Spleen (tissue), 11 donors: Measurements from ENCODE around the gene ABCD3. TPM values are rescaled to one million over a fixed set of nuclear protein-coding genes. Genes with fewer than 3 reads are reported as not detected.
A peak's percentile ranks its signal among the peaks of the same experiment; 100 is the strongest.

Source experiments
- DNase-seq: peaks from one replicate; pipeline ENCODE4 v3.0.0-alpha.2; 2020
- H3K27ac ChIP-seq, 8 donors: fragments of 200-600 bp; sonication (generic) in 7 of 8; 1 replicate in 4 of 8; 2 replicates in 4 of 8; pipeline versions ENCODE4 v1.5.0 to v1.8.0; 2016 to 2021; ENCODE audit warnings: inconsistent platforms in 4 of 8, mild to moderate bottlenecking in 4 of 8, moderate library complexity in 1 of 8
- H3K27me3 ChIP-seq, 7 donors: fragments of 200-600 bp; sonication (generic) in 6 of 7; replicated peaks in 1 of 7; 1 replicate in 4 of 7; 2 replicates in 3 of 7; pipeline versions ENCODE4 v1.5.0 to v1.8.0; 2016 to 2021; ENCODE audit warnings: inconsistent platforms in 3 of 7, mild to moderate bottlenecking in 1 of 7
- H3K36me3 ChIP-seq, 6 donors: fragments of 200-600 bp; sonication (generic) in 5 of 6; 1 replicate in 4 of 6; 2 replicates in 2 of 6; pipeline versions ENCODE4 v1.5.0 to v1.8.0; 2016 to 2021; ENCODE audit warnings: inconsistent platforms in 2 of 6
- H3K4me1 ChIP-seq, 6 donors: fragments of 200-600 bp; sonication (generic) in 5 of 6; 1 replicate in 3 of 6; 2 replicates in 3 of 6; pipeline versions ENCODE4 v1.5.0 to v1.8.0; 2016 to 2021; ENCODE audit warnings: inconsistent platforms in 3 of 6
- H3K4me3 ChIP-seq, 8 donors: fragments of 200-600 bp; sonication (generic) in 7 of 8; 1 replicate in 4 of 8; 2 replicates in 4 of 8; pipeline versions ENCODE4 v1.5.0 to v1.8.0; 2016 to 2021; ENCODE audit warnings: inconsistent platforms in 4 of 8, mild to moderate bottlenecking in 4 of 8, moderate library complexity in 2 of 8
- H3K9me3 ChIP-seq, 8 donors: fragments of 200-600 bp; sonication (generic) in 7 of 8; 1 replicate in 4 of 8; 2 replicates in 4 of 8; pipeline versions ENCODE4 v1.5.0 to v1.8.0; 2016 to 2021; ENCODE audit warnings: inconsistent platforms in 4 of 8
- CTCF ChIP-seq, 11 experiments: fragments of 200-600 bp in 7 of 11; fragments of 450-650 bp in 4 of 11; sonication (generic) in 4 of 11; IDR thresholded peaks in 8 of 11; conservative IDR thresholded peaks in 3 of 11; 1 replicate in 7 of 11; 2 replicates in 4 of 11; pipeline versions ENCODE4 v1.4.0 to v1.8.0; 2016 to 2021; ENCODE audit warnings: antibody characterized with exemption in 11 of 11, inconsistent platforms in 4 of 11, mild to moderate bottlenecking in 1 of 11
- POLR2A ChIP-seq, 3 donors: fragments of 450-650 bp; IDR thresholded peaks; one replicate each; pipeline ENCODE4 v1.5.1; 2017; ENCODE audit warnings: antibody characterized with exemption in 3 of 3, mild to moderate bottlenecking in 1 of 3
- POLR2AphosphoS5 ChIP-seq, 3 donors: sonication (generic); formaldehyde crosslinking; IDR thresholded peaks; one replicate each; pipeline ENCODE4 v1.5.1; 2017; ENCODE audit warnings: antibody characterized with exemption in 3 of 3
- WGBS, 5 donors: extraction: QIAGEN DNeasy Blood & Tissue Kit in 3 of 5; methylation state at CpG; one replicate each; pipeline versions ENCODE4 v1.1.5 to v1.1.7; 2013 to 2018; 5-methylcytosine and 5-hydroxymethylcytosine counted together
- intact Hi-C: fragments of 100-400 bp; cut with DNase I; formaldehyde crosslinking; loops from one replicate; pipeline ENCODE4 v1.15.0; 2023; ENCODE audit warnings: low total_unique reads
- polyA plus RNA-seq, 3 donors: library from polyadenylated mRNA; stranded (reverse); fragments of 200-250 nt; gene quantifications; one replicate each; pipeline ENCODE4 v1.2.1, GENCODE V29; 2013
- total RNA-seq, 7 donors: library from RNA; depleted of rRNA in 3 of 7; stranded (reverse); fragments of >200 nt in 3 of 7; fragmentation: NEBNext Ultra II Directional in 4 of 7; extraction: Animal tissue kit (Norgen Biotek cat#: 25700) in 4 of 7; gene quantifications; one replicate each; pipeline versions ENCODE4 v1.1.0 to v1.2.1, GENCODE V29; 2016 to 2021
- donor health status: healthy with polysubstance abuse.
- donor health status: DM: no; HTN: no; CAD: no; lungs with moderate emphysema.
- donor health status: DM: no; HTN: no; CAD: no.
- donor health status: Bipolar disorder and iron deficiency.
- donor health status: healthy.
- donor health status: DM: no; HTN: no; CAD: no.
- donor health status: DM: yes; HTN: yes; CAD: no.

Gene ABCD3
- total and polyA plus RNA-seq, 10 donors, result 9.1 to 30.8 (median 19.8) TPM

- Histone ChIP-seq H3K36me3 (peaks cover 0 to 15% (median 0%) of the 10 kb centered on the region in 6 donors), H3K27me3 (peaks cover 0 to 24% (median 1%) of the 10 kb centered on the region in 7 donors), H3K4me3 (no peak overlapping the region), H3K27ac (no peak overlapping the region), H3K9me3 (no peaks in the 10 kb centered on the region), H3K4me1 (peaks cover 0 to 8% (median 6%) of the 10 kb centered on the region in 6 donors)
- intact Hi-C loops, result no loop called here
- no peak for DNase-seq
- 79 to 91% (median 86%) methylated on average over 9 of the region's 9 CpGs for WGBS, 5 donors
- TF ChIP-seq POLR2AphosphoS5 (IDR thresholded peaks at IDR 0.05) (no peak), CTCF (IDR thresholded peaks at IDR 0.05 in 8 of 11, conservative IDR thresholded peaks at IDR 0.05 in 3 of 11) (no peak), POLR2A (IDR thresholded peaks at IDR 0.05) (no peak)
Measured at GRCh38 chr1:94535879-94536278, 117.7 kb downstream of the ABCD3 start.

DNA sequence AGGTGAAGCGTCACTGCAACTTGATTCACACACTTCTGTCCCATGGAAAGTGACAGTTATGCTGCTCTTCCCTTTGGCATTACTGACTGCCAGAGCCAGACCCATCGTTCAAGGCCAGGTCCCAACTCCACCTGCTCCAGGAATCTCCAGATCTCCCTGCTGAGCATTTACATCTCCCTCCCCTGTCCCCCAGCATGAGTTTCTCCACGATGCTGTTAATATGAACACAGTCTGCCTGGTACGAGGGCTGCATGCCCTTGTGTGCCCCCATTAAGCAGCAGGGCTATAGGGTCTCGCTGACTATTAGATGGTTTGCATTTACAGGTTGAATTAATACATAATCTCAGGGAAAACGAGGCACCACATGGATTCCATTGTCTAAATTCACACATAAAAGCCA lies 119.1 kb downstream of the ABCD3 start:
- WGBS, 5 donors, result 74 to 85% (median 80%) methylated on average over 6 of the region's 6 CpGs
- peaks cover 0 to 38% (median 11%) of the 10 kb centered on the region in 7 donors for H3K27me3 ChIP-seq
- H3K27ac ChIP-seq, result no peak overlapping the region

GRCh38 chr1:94538243-94538827 lies 120.1 kb downstream of the ABCD3 start:
- Histone ChIP-seq H3K27me3 (peaks cover 0 to 42% (median 11%) of the 10 kb centered on the region in 7 donors), H3K4me3 (peak overlapping the region in 1 of 8 donors; percentile 10), H3K36me3 (peaks cover 0 to 15% (median 0%) of the 10 kb centered on the region in 6 donors), H3K9me3 (no peaks in the 10 kb centered on the region), H3K27ac (no peak overlapping the region), H3K4me1 (peaks cover 3 to 32% (median 28%) of the 10 kb centered on the region in 6 donors)
- no peak for DNase-seq
- WGBS, 5 donors, result 75 to 91% (median 86%) methylated on average over 6 of the region's 6 CpGs
- intact Hi-C loops, result no loop called here
- TF ChIP-seq CTCF (IDR thresholded peaks at IDR 0.05 in 8 of 11, conservative IDR thresholded peaks at IDR 0.05 in 3 of 11), result no peak
- TF ChIP-seq POLR2A (IDR thresholded peaks at IDR 0.05), result no peak
- TF ChIP-seq POLR2AphosphoS5 (IDR thresholded peaks at IDR 0.05), result no peak

More for the DNA sequence above, 119.1 kb downstream of the ABCD3 start:
- DNase-seq, result no peak
- Histone ChIP-seq H3K36me3 (peaks cover 0 to 15% (median 0%) of the 10 kb centered on the region in 6 donors), H3K4me3 (no peak overlapping the region), H3K9me3 (no peaks in the 10 kb centered on the region), H3K4me1 (peaks cover 0 to 21% (median 19%) of the 10 kb centered on the region in 6 donors)
- intact Hi-C loops, result no loop called here
- TF ChIP-seq POLR2AphosphoS5 (IDR thresholded peaks at IDR 0.05) (no peak), POLR2A (IDR thresholded peaks at IDR 0.05) (no peak), CTCF (IDR thresholded peaks at IDR 0.05 in 8 of 11, conservative IDR thresholded peaks at IDR 0.05 in 3 of 11) (no peak)

GRCh38 chr1:94539496-94539895 lies 121.3 kb downstream of the ABCD3 start:
- DNase-seq, result no peak
- intact Hi-C loops, result no loop called here
- no peak for TF ChIP-seq CTCF (IDR thresholded peaks at IDR 0.05 in 8 of 11, conservative IDR thresholded peaks at IDR 0.05 in 3 of 11)
- TF ChIP-seq POLR2A (IDR thresholded peaks at IDR 0.05), result no peak
- no peak for TF ChIP-seq POLR2AphosphoS5 (IDR thresholded peaks at IDR 0.05)
- Histone ChIP-seq H3K4me1 (peaks cover 4 to 40% (median 33%) of the 10 kb centered on the region in 6 donors), H3K4me3 (peak overlapping the region in 1 of 8 donors; percentile 9), H3K27ac (no peak overlapping the region), H3K27me3 (peaks cover 0 to 46% (median 11%) of the 10 kb centered on the region in 7 donors), H3K36me3 (peaks cover 0 to 15% (median 0%) of the 10 kb centered on the region in 6 donors), H3K9me3 (no peaks in the 10 kb centered on the region)
- 78 to 97% (median 89%) methylated on average over 3 of the region's 3 CpGs for WGBS, 5 donors
